Umbilical cord (tissue), 2 donors: ENCODE measurements around the gene UGT8. TPM values are rescaled to one million over a fixed set of nuclear protein-coding genes. Genes with fewer than 3 reads are reported as not detected.

ENCODE experiments used
- DNase-seq: peaks from one replicate; pipeline ENCODE4 v3.0.0-alpha.2; 2015; ENCODE audit warnings: low spot score
- total RNA-seq: library from RNA; depleted of rRNA; stranded (reverse); fragments of >200 nt; gene quantifications from one replicate; pipeline ENCODE4 v1.2.3, GENCODE V29; 2014; ENCODE audit warnings: low replicate concordance; ENCODE audit not compliant: insufficient read depth

The UGT8 gene
- total RNA-seq, 1 donor from 2014 or later = 3.6 TPM

- DNase-seq = no peak
Observed at GRCh38 chr4:114688059-114688458, 89.5 kb downstream of the UGT8 start.

GRCh38 chr4:114690571-114690970, 92.0 kb downstream of the UGT8 start:
- no peak for DNase-seq

- DNase-seq = no peak
Observed at GRCh38 chr4:114691865-114692264, 93.3 kb downstream of the UGT8 start.

- DNase-seq = no peak
Observed at GRCh38 chr4:114692958-114693357, 94.4 kb downstream of the UGT8 start.

GRCh38 chr4:114694770-114695169, 96.2 kb downstream of the UGT8 start:
- DNase-seq = peak; percentile 38

- no peak for DNase-seq
Observed at GRCh38 chr4:114698231-114698630, 99.6 kb downstream of the UGT8 start.

GRCh38 chr4:114701491-114701890, 102.9 kb downstream of the UGT8 start:
- DNase-seq = no peak

GRCh38 chr4:114717432-114717831, 118.8 kb downstream of the UGT8 start:
- no peak for DNase-seq

- no peak for DNase-seq
Observed at GRCh38 chr4:114725066-114725465, 126.5 kb downstream of the UGT8 start.

- DNase-seq = no peak
Observed at GRCh38 chr4:114727461-114727860, 128.9 kb downstream of the UGT8 start.
